Esophagus mucosa (tissue), 1 donor: ENCODE data around the gene FCHO2. TPM values are rescaled to one million over a fixed set of nuclear protein-coding genes. Genes with fewer than 3 reads are reported as not detected.

Source experiments
- ATAC-seq: fragments of 200-7000 bp; cut with Tn5 transposase; one replicate; pipeline ENCODE4 v1.9.1; 2020
- total RNA-seq: library from RNA; stranded (reverse); gene quantifications from one replicate; pipeline ENCODE4 v1.2.4, GENCODE V29; 2023
- donor health status: DM: yes; HTN: yes; CAD: no.

FCHO2 gene
- total RNA-seq, 1 donor from 2014 or later = 47.4 TPM

- peak; percentile 45 for ATAC-seq
Measured at GRCh38 chr5:73137563-73138530, 182.0 kb downstream of the FCHO2 start.

DNA sequence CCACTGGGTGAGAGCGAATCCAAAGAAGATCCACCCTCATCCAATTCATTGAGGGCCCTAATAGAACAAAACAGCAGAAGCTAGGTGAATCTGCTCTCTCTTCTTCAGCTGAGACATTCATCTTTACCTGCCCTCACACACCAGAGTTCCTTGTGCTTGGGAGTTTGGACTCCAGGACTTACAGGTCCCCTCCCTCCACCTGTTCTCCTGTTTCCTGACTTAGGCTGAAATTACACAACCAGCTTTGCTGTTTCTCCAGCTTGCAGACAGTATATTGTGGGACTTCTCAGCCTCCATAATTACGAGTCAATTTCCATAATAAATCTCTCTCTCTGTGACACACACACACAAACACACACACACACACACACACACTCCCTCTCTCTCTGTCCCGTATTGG is 183.6 kb downstream of the FCHO2 start:
- ATAC-seq = no peak

Other genes with a start within 250 kb of the FCHO2 start
- gene TNPO1, start 139.4 kb upstream of the FCHO2 start, total RNA-seq = 58.7 TPM
- 6.3 TPM for gene TMEM171, start 164.5 kb downstream of the FCHO2 start, total RNA-seq
- not detected for gene TMEM174, start 217.2 kb downstream of the FCHO2 start, total RNA-seq